PC-3 (cell line): Measurements from ENCODE around the gene FANCD2.

Experiments
- EZH2 ChIP-seq: fragments of 300-600 bp; sonication (generic); IDR thresholded peaks from one replicate; pipeline ENCODE4 v1.6.1; 2017; ENCODE audit warnings: antibody characterized with exemption, mild to moderate bottlenecking, low read length; ENCODE audit not compliant: unreplicated experiment
- TF ChIP-seq, protein P1 (sequence below): fragments of 300-600 bp; sonication (generic); conservative IDR thresholded peaks from 2 replicates; pipeline ENCODE4 v1.5.1; 2017; ENCODE audit warnings: antibody characterized with exemption, low read depth, mild to moderate bottlenecking, low read length

DNA sequence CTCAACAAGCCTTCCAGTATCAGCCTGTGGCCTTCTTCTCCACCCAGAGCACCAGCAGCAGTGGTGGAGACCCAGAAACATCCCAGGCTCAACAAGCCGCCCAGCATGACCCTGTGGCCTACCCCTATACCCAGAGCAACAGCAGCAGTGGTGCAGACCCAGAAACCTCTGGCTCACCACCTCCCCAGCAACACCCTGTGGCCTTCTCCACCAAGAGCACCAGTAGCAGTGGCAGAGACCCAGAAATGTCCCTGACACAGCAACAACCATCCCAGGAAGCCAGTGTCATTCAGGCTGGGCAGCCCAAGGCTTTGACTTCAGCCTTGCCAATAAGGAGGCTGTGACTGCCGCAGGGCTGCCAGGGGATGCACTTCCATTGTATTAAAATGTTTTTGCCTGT lies 23.3 kb upstream of the FANCD2 start:
- TF ChIP-seq, protein P1, sequence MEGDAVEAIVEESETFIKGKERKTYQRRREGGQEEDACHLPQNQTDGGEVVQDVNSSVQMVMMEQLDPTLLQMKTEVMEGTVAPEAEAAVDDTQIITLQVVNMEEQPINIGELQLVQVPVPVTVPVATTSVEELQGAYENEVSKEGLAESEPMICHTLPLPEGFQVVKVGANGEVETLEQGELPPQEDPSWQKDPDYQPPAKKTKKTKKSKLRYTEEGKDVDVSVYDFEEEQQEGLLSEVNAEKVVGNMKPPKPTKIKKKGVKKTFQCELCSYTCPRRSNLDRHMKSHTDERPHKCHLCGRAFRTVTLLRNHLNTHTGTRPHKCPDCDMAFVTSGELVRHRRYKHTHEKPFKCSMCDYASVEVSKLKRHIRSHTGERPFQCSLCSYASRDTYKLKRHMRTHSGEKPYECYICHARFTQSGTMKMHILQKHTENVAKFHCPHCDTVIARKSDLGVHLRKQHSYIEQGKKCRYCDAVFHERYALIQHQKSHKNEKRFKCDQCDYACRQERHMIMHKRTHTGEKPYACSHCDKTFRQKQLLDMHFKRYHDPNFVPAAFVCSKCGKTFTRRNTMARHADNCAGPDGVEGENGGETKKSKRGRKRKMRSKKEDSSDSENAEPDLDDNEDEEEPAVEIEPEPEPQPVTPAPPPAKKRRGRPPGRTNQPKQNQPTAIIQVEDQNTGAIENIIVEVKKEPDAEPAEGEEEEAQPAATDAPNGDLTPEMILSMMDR: no peak
- TF ChIP-seq EZH2: no peak
